NB4 (cell line): ENCODE measurements around the gene IFT81.

Source experiments
- MAX ChIP-seq: IDR thresholded peaks from 2 replicates; pipeline ENCODE4 v1.6.1; 2011; ENCODE audit warnings: low read depth, low read length
- TF ChIP-seq, protein P1 (sequence below): IDR thresholded peaks from one replicate; pipeline ENCODE4 v1.5.1; 2012; ENCODE audit warnings: low read depth, low read length

DNA sequence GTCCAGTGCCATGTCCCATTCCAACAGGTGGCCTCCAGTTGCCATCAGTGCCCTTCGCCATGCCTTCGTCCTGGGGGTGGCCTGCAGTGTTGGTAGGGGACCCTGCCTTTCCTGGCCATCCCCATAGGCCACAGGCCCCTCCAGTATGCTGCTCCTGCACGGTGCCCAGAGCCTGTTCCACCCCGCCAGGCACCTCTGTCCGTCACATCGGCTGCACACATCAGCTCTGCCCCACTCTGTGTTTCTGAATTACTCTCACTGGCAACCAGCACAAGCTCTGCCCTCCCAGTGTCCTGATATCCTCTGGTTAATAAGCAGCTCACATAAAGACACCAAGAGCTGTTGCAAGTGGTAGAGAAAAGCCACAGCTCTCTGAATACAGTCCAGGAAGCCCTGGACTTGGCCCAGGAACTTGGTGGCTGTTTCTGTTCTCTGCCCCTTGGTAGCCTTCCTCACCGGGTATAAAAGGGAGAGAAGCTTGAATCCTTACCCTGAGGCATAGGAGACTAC lies 125.6 kb downstream of the IFT81 start:
- TF ChIP-seq, protein P1, sequence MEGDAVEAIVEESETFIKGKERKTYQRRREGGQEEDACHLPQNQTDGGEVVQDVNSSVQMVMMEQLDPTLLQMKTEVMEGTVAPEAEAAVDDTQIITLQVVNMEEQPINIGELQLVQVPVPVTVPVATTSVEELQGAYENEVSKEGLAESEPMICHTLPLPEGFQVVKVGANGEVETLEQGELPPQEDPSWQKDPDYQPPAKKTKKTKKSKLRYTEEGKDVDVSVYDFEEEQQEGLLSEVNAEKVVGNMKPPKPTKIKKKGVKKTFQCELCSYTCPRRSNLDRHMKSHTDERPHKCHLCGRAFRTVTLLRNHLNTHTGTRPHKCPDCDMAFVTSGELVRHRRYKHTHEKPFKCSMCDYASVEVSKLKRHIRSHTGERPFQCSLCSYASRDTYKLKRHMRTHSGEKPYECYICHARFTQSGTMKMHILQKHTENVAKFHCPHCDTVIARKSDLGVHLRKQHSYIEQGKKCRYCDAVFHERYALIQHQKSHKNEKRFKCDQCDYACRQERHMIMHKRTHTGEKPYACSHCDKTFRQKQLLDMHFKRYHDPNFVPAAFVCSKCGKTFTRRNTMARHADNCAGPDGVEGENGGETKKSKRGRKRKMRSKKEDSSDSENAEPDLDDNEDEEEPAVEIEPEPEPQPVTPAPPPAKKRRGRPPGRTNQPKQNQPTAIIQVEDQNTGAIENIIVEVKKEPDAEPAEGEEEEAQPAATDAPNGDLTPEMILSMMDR = no peak
- TF ChIP-seq MAX = no peak
